K562 (cell line): ENCODE data around the gene CLSTN2. TPM values are rescaled to one million over a fixed set of nuclear protein-coding genes. Genes with fewer than 3 reads are reported as not detected.

Experiments
- ATAC-seq: fragments of 200-7000 bp; cut with Tn5 transposase; 3 replicates; pipeline ENCODE4 v1.9.1; 2020; ENCODE audit warnings: moderate library complexity
- BruUV-seq: library from RNA; stranded (reverse); fragments of 400-500 nt; replicated peaks from 2 replicates; lab custom pipeline; 2021; lab: Mats Ljungman, UMichigan
- CTCF ChIA-PET: fragments of 300-600 bp; formaldehyde crosslinking; extraction: SDS; loops from one replicate; lab custom pipeline; 2021; ENCODE audit warnings: low intra/inter-chr PET ratio; lab: Yijun Ruan, JAX
- POLR2A ChIA-PET: fragments of 300-600, 350-650 bp; sonication (Branson Sonifier 250); formaldehyde crosslinking; extraction: SDS; loops from one replicate; lab custom pipeline; 2021; ENCODE audit warnings: antibody characterized with exemption, inconsistent platforms; lab: Yijun Ruan, JAX
- DNase-seq, 4 experiments: peaks; one replicate each; pipeline versions ENCODE4 v3.0.0 to v3.0.0-alpha.2; 2011 to 2018; ENCODE audit warnings: low spot score in 3 of 4, mixed read lengths in 3 of 4; ENCODE audit errors: extremely low read depth in 1 of 4
- FAIRE-seq: peaks from 2 replicates; lab custom pipeline; 2011; peaks lifted over from hg19 to GRCh38; lab: Jason Lieb, UNC
- H2AFZ ChIP-seq: 2 replicates; pipeline ENCODE4 v1.6.0; 2011; ENCODE audit warnings: low read depth, low read length, control low read depth, inconsistent platforms
- H3K27ac ChIP-seq: fragments of 200-600 bp; 3 replicates; pipeline ENCODE4 v1.8.0; 2011; ENCODE audit warnings: low read depth, mild to moderate bottlenecking, control low read depth, inconsistent platforms, low read length, moderate library complexity, mixed read lengths; ENCODE audit errors: extremely low read depth
- H3K27me3 ChIP-seq, 2 experiments: fragments of 300-600 bp in 1 of 2; 2 replicates in 1 of 2; 3 replicates in 1 of 2; pipeline versions ENCODE4 v1.6.0 to v1.8.0; 2011; ENCODE audit warnings: inconsistent platforms in 2 of 2, low read length in 2 of 2, mild to moderate bottlenecking in 1 of 2, mixed read lengths in 1 of 2, moderate library complexity in 1 of 2; ENCODE audit not compliant: control insufficient read depth in 2 of 2, insufficient read depth in 2 of 2
- H3K36me3 ChIP-seq: fragments of 300-600 bp; 3 replicates; pipeline ENCODE4 v1.8.0; 2011; ENCODE audit warnings: mild to moderate bottlenecking, low read length, inconsistent platforms; ENCODE audit not compliant: control insufficient read depth, insufficient read depth
- H3K4me1 ChIP-seq, 2 experiments: fragments of 200-600 bp in 1 of 2; replicated peaks in 1 of 2; 2 replicates in 1 of 2; 3 replicates in 1 of 2; pipeline versions ENCODE4 v1.5.1 to v1.8.0; 2011; ENCODE audit warnings: inconsistent platforms in 2 of 2, low read length in 2 of 2, mild to moderate bottlenecking in 1 of 2, mixed read lengths in 1 of 2, moderate library complexity in 1 of 2; ENCODE audit not compliant: control insufficient read depth in 2 of 2, insufficient read depth in 2 of 2
- H3K4me2 ChIP-seq: 2 replicates; pipeline ENCODE4 v1.6.1; 2011; ENCODE audit warnings: low read length, control low read depth, inconsistent platforms, mixed read lengths; ENCODE audit not compliant: insufficient read depth
- H3K4me3 ChIP-seq: fragments of 200-600 bp; sonication (generic), shearing (Covaris generic); 2 replicates; pipeline ENCODE4 v1.5.1; 2016; ENCODE audit warnings: control low read depth, inconsistent platforms
- H3K79me2 ChIP-seq: fragments of 200-600 bp; 3 replicates; pipeline ENCODE4 v1.8.0; 2011; ENCODE audit warnings: low read length, inconsistent platforms; ENCODE audit not compliant: control insufficient read depth, insufficient read depth
- H3K9ac ChIP-seq, 2 experiments: 2 replicates each; pipeline versions ENCODE4 v1.6.0 to v1.6.1; 2011; ENCODE audit warnings: low read depth in 2 of 2, low read length in 2 of 2, control low read depth in 1 of 2, inconsistent platforms in 1 of 2, mild to moderate bottlenecking in 1 of 2, mixed read lengths in 1 of 2; ENCODE audit not compliant: insufficient read depth in 1 of 2
- H3K9me1 ChIP-seq: one replicate; pipeline ENCODE4 v1.6.0; 2011; ENCODE audit warnings: inconsistent platforms, mild to moderate bottlenecking, low read length, moderate library complexity; ENCODE audit not compliant: control insufficient read depth, insufficient read depth
- H3K9me3 ChIP-seq: replicated peaks from 2 replicates; pipeline ENCODE4 v1.5.1; 2011; ENCODE audit warnings: low read depth, low read length, inconsistent platforms; ENCODE audit not compliant: control insufficient read depth, insufficient read depth
- H4K20me1 ChIP-seq: replicated peaks from 2 replicates; pipeline ENCODE4 v1.6.1; 2011; ENCODE audit warnings: low read length, inconsistent platforms, mixed read lengths; ENCODE audit not compliant: control insufficient read depth, insufficient read depth
- ARID2 ChIP-seq: fragments of 450-650 bp; IDR thresholded peaks from 2 replicates; pipeline ENCODE4 v1.6.1; 2017; ENCODE audit warnings: antibody characterized with exemption, mild to moderate bottlenecking
- CBX8 ChIP-seq: fragments of 200-600 bp; sonication (generic); IDR thresholded peaks from 2 replicates; pipeline ENCODE4 v1.6.1; 2012; ENCODE audit warnings: borderline replicate concordance, mixed run types, low read depth, mild to moderate bottlenecking, moderate library complexity, mixed read lengths, low read length, control low read depth, inconsistent platforms; ENCODE audit not compliant: poor library complexity, severe bottlenecking; ENCODE audit errors: extremely low read depth
- CTCF ChIP-seq, 3 experiments: IDR thresholded peaks in 2 of 3; conservative IDR thresholded peaks in 1 of 3; 2 replicates each; pipeline ENCODE4 v1.5.1; 2011 to 2012; ENCODE audit warnings: low read length in 3 of 3, mild to moderate bottlenecking in 3 of 3, control low read depth in 2 of 3, improper control_type of control experiment in 1 of 3, inconsistent platforms in 1 of 3, low read depth in 1 of 3, mixed read lengths in 1 of 3, moderate library complexity in 1 of 3; ENCODE audit not compliant: insufficient read depth in 2 of 3
- HDAC6 ChIP-seq: IDR thresholded peaks from 2 replicates; pipeline ENCODE4 v1.6.1; 2012; ENCODE audit warnings: low read depth, mild to moderate bottlenecking, control low read depth, inconsistent platforms, low read length, moderate library complexity
- RAD21 ChIP-seq, 2 experiments: fragments of 250-450 bp in 1 of 2; fragments of 450-650 bp in 1 of 2; sonication (Bioruptor Pico) in 1 of 2; formaldehyde crosslinking in 1 of 2; IDR thresholded peaks in 1 of 2; conservative IDR thresholded peaks in 1 of 2; 2 replicates each; pipeline versions ENCODE4 v1.4.0 to v1.8.0; 2020 to 2022; ENCODE audit warnings: mild to moderate bottlenecking in 2 of 2, moderate library complexity in 1 of 2
- USF1 ChIP-seq: sonication (generic); formaldehyde crosslinking; IDR thresholded peaks from 2 replicates; pipeline ENCODE4 v1.9.0; 2022; ENCODE audit warnings: mild to moderate bottlenecking, missing genetic modification reagents
- YY1 ChIP-seq, 3 experiments: IDR thresholded peaks; 2 replicates each; pipeline ENCODE4 v1.6.1; 2011; ENCODE audit warnings: low read length in 2 of 3, mild to moderate bottlenecking in 2 of 3, moderate library complexity in 2 of 3, borderline replicate concordance in 1 of 3, control low read depth in 1 of 3, low read depth in 1 of 3; ENCODE audit not compliant: insufficient read depth in 3 of 3, insufficient replicate concordance in 2 of 3, control insufficient read depth in 1 of 3, insufficient read length in 1 of 3; ENCODE audit errors: extremely low read depth in 1 of 3
- WGBS: fragments of 100-300 bp; shearing (Covaris generic); methylation state at CpG from one replicate; pipeline ENCODE4 v1.1.6; 2016; ENCODE audit warnings: low coverage, mixed read lengths; ENCODE audit not compliant: insufficient coverage; ENCODE audit errors: missing lambda C conversion rate; 5-methylcytosine and 5-hydroxymethylcytosine counted together
- in situ Hi-C: fragments of 300-500 bp; cut with MboI; formaldehyde crosslinking; loops from 4 replicates; pipeline ENCODE4 v1.15.0; 2018; ENCODE audit warnings: inconsistent platforms, mixed read lengths
- intact Hi-C: fragments of 100-400 bp; cut with micrococcal nuclease; formaldehyde crosslinking; loops from 2 replicates; pipeline ENCODE4 v1.14.2; 2022
- polyA plus RNA-seq, 8 experiments: library from polyadenylated mRNA; depleted of rRNA in 4 of 8; stranded (reverse) in 5 of 8; unstranded in 3 of 8; fragments of >200 nt; fragmentation: Nextera tagmentation in 2 of 8; fragmentation: Illumina TruSeq in 1 of 8; extraction: Ambion mirVana in 2 of 8; extraction: Trizol in 1 of 8; gene quantifications; 2 replicates each; pipeline versions ENCODE4 v1.2.1 to v1.2.3, GENCODE V29; 2011 to 2014; ENCODE audit warnings: inconsistent platforms in 1 of 8, missing spikeins in 1 of 8
- total RNA-seq, 7 experiments: library from RNA; depleted of rRNA in 6 of 7; stranded (reverse); fragments of >200 nt in 6 of 7; fragmentation: Illumina TruSeq in 2 of 7; extraction: Trizol in 2 of 7; gene quantifications; 2 replicates each; pipeline versions ENCODE4 v1.2.1 to v1.2.3, GENCODE V29; 2011 to 2021; ENCODE audit warnings: low replicate concordance in 1 of 7

CLSTN2 gene
- total and polyA plus RNA-seq, 9 of the 15 experiments (the other 6 are each of a cell fraction or from before 2014, with no cell fraction given) = 0.02 to 0.04 (median 0.04) TPM; not detected in 6

- H3K9me3 ChIP-seq = no peaks in the 10 kb centered on the region
- no TSS peak for BruUV-seq
- H2AFZ ChIP-seq = no peak overlapping the region
- H3K4me1 ChIP-seq = no peaks in the 10 kb centered on the region; a peak in 1 of 5 replicates
- ATAC-seq = no peak
- whole genome bisulfite sequencing = under 1% methylated on average over 11 of the region's 11 CpGs
- no peak overlapping the region for H3K9ac ChIP-seq
- POLR2A ChIA-PET = no interaction called here
- H3K9me1 ChIP-seq = no peaks in the 10 kb centered on the region
- H3K27ac ChIP-seq = no peak overlapping the region
- no peak overlapping the region for H3K4me2 ChIP-seq
- intact Hi-C loops = no loop called here
- no peaks in the 10 kb centered on the region for H4K20me1 ChIP-seq
- H3K4me3 ChIP-seq = no peak overlapping the region
- DNase-seq = no peak
- CTCF ChIA-PET = interaction anchor here (0.7 kb wide), 1 partner anchor 137 kb away, joined by 3 read pairs; no protein-coding TSS in a partner anchor
- H3K79me2 ChIP-seq = no peaks in the 10 kb centered on the region
- peak in 1 of 3 experiments; percentile 61 for TF ChIP-seq YY1 (IDR thresholded peaks at IDR 0.05; ENCODE audit: borderline replicate concordance in 1 of 3, control insufficient read depth in 1 of 3, extremely low read depth in 1 of 3, insufficient read depth in 3 of 3, insufficient read length in 1 of 3, insufficient replicate concordance in 2 of 3, low read depth in 1 of 3, low read length in 2 of 3)
- no peak for TF ChIP-seq HDAC6
- no peaks in the 10 kb centered on the region for H3K36me3 ChIP-seq
- no peak for FAIRE-seq
- in situ Hi-C loops = no loop called here
- peaks cover 0 to 11% of the 10 kb centered on the region in 2 experiments; a peak in 2 of 5 replicates for H3K27me3 ChIP-seq
Observed at GRCh38 chr3:140497331-140497730, 562.3 kb downstream of the CLSTN2 start.

GRCh38 chr3:140499114-140499757 lies 564.3 kb downstream of the CLSTN2 start:
- no peak overlapping the region for H3K27ac ChIP-seq
- FAIRE-seq (peak; percentile 48), ATAC-seq (peak; percentile 39; the same call in 1 of the 3 replicates), DNase-seq (peak in 1 of 4 experiments; percentile 7)
- H4K20me1 ChIP-seq = no peaks in the 10 kb centered on the region
- H3K9me1 ChIP-seq = no peaks in the 10 kb centered on the region
- H3K4me2 ChIP-seq = no peak overlapping the region
- 0% methylated on average over 1 of the region's 1 CpG for WGBS
- intact Hi-C loops (no loop called here), in situ Hi-C loops (no loop called here)
- ChIA-PET CTCF (interaction anchor here (1.3 kb wide), 1 partner anchor 370 kb away, joined by 8 read pairs; no protein-coding TSS in a partner anchor), POLR2A (no interaction called here)
- H3K79me2 ChIP-seq = no peaks in the 10 kb centered on the region
- peaks cover 0 to 11% of the 10 kb centered on the region in 2 experiments; a peak in 2 of 5 replicates for H3K27me3 ChIP-seq
- H3K9ac ChIP-seq = no peak overlapping the region
- no peak overlapping the region for H2AFZ ChIP-seq
- TF ChIP-seq RAD21 (CRISPR knock-in tag; conservative IDR thresholded peaks at IDR 0.05 in 1 of 2, IDR thresholded peaks at IDR 0.05 in 1 of 2) (peak; percentile 57 to 64), USF1 (CRISPR knock-in tag) (no peak), CTCF (IDR thresholded peaks at IDR 0.05 in 2 of 3, conservative IDR thresholded peaks at IDR 0.05 in 1 of 3; ENCODE audit: insufficient read depth in 2 of 3, low read depth in 1 of 3, low read length in 3 of 3) (peak; percentile 10 to 43 (median 26); a peak in 2 of 6 replicates), CBX8 (no peak), ARID2 (no peak)
- H3K4me3 ChIP-seq = no peak overlapping the region
- no peaks in the 10 kb centered on the region for H3K9me3 ChIP-seq
- no peaks in the 10 kb centered on the region; a peak in 1 of 5 replicates for H3K4me1 ChIP-seq
- H3K36me3 ChIP-seq = no peaks in the 10 kb centered on the region
- BruUV-seq = no TSS peak
